ENCODE measurements around the gene SLC7A9. TPM values are rescaled to one million over a fixed set of nuclear protein-coding genes. Genes with fewer than 3 reads are reported as not detected.

Gene SLC7A9
- total and polyA plus RNA-seq, 2 of the 13 experiments (the other 11 are each of a cell fraction or from before 2014, with no cell fraction given) = 4.7 to 8.3 TPM

- TF ChIP-seq MAX (IDR thresholded peaks at IDR 0.05) (peak; percentile 44; the same call in 1 of the 2 replicates), ZNF749 (CRISPR knock-in tag; IDR thresholded peaks at IDR 0.05; ENCODE audit: borderline replicate concordance) (no peak), ZNF224 (CRISPR knock-in tag; IDR thresholded peaks at IDR 0.05) (0 out of 2 replicates have a peak, but pooled peaks have one; percentile 25), GMEB1 (CRISPR knock-in tag; IDR thresholded peaks at IDR 0.05; ENCODE audit: borderline replicate concordance) (0 out of 2 replicates have a peak, but pooled peaks have one; percentile 18), PPARG (CRISPR knock-in tag; conservative IDR thresholded peaks at IDR 0.05) (no peak), SETDB1 (CRISPR knock-in tag; IDR thresholded peaks at IDR 0.05; ENCODE audit: borderline replicate concordance) (no peak), NCOA1 (CRISPR knock-in tag; IDR thresholded peaks at IDR 0.05) (no peak), ZNF891 (CRISPR knock-in tag; IDR thresholded peaks at IDR 0.05) (peak; percentile 51; the same call in 1 of the 2 replicates), SUZ12 (IDR thresholded peaks at IDR 0.05; ENCODE audit: low read depth, low read length) (no peak), ZXDC (CRISPR knock-in tag; IDR thresholded peaks at IDR 0.05) (no peak), KDM3A (CRISPR knock-in tag; IDR thresholded peaks at IDR 0.05; ENCODE audit: low read depth) (no peak), FOXK1 (CRISPR knock-in tag; IDR thresholded peaks at IDR 0.05; ENCODE audit: borderline replicate concordance, low read depth) (no peak), SMAD1 (CRISPR knock-in tag; IDR thresholded peaks at IDR 0.05; ENCODE audit: borderline replicate concordance, low read depth) (no peak), NCOR1 (IDR thresholded peaks at IDR 0.05; ENCODE audit: borderline replicate concordance, low read length) (no peak)
- TF ChIP-seq, protein P1, sequence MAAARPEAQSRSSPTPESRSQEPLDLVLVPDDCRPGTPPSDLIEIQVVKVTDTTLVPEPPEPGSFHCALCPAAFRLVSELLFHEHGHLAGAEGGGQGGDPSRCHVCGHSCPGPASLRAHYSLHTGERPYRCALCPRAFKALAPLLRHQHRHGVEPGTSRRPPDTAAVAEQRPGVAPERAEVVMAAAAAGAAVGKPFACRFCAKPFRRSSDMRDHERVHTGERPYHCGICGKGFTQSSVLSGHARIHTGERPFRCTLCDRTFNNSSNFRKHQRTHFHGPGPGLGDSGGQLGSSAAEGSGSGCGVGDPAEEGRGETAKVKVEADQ (CRISPR knock-in tag; IDR thresholded peaks at IDR 0.05; ENCODE audit: borderline replicate concordance) = 0 out of 2 replicates have a peak, but pooled peaks have one; percentile 29
- TF ChIP-seq, protein P2, sequence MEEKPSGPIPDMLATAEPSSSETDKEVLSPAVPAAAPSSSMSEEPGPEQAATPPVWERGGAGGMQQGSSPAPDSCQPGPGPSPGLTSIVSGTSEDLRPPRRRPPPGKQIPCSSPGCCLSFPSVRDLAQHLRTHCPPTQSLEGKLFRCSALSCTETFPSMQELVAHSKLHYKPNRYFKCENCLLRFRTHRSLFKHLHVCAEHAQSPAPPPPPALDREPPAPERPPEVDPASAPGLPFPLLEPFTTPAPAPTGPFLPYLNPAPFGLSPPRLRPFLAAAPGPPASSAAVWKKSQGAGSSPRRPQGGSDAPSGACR (CRISPR knock-in tag; IDR thresholded peaks at IDR 0.05) = no peak
- TF ChIP-seq, protein P3, sequence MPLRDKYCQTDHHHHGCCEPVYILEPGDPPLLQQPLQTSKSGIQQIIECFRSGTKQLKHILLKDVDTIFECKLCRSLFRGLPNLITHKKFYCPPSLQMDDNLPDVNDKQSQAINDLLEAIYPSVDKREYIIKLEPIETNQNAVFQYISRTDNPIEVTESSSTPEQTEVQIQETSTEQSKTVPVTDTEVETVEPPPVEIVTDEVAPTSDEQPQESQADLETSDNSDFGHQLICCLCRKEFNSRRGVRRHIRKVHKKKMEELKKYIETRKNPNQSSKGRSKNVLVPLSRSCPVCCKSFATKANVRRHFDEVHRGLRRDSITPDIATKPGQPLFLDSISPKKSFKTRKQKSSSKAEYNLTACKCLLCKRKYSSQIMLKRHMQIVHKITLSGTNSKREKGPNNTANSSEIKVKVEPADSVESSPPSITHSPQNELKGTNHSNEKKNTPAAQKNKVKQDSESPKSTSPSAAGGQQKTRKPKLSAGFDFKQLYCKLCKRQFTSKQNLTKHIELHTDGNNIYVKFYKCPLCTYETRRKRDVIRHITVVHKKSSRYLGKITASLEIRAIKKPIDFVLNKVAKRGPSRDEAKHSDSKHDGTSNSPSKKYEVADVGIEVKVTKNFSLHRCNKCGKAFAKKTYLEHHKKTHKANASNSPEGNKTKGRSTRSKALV (CRISPR knock-in tag; IDR thresholded peaks at IDR 0.05) = no peak
- TF ChIP-seq, protein P4, sequence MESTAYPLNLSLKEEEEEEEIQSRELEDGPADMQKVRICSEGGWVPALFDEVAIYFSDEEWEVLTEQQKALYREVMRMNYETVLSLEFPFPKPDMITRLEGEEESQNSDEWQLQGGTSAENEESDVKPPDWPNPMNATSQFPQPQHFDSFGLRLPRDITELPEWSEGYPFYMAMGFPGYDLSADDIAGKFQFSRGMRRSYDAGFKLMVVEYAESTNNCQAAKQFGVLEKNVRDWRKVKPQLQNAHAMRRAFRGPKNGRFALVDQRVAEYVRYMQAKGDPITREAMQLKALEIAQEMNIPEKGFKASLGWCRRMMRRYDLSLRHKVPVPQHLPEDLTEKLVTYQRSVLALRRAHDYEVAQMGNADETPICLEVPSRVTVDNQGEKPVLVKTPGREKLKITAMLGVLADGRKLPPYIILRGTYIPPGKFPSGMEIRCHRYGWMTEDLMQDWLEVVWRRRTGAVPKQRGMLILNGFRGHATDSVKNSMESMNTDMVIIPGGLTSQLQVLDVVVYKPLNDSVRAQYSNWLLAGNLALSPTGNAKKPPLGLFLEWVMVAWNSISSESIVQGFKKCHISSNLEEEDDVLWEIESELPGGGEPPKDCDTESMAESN (CRISPR knock-in tag; conservative IDR thresholded peaks at IDR 0.05) = no peak
Observed at GRCh38 chr19:32869966-32870573, 503 bp upstream of the SLC7A9 start (continued).
